ENCODE measurements around the gene SNTG2. TPM values are rescaled to one million over a fixed set of nuclear protein-coding genes. Genes with fewer than 3 reads are reported as not detected.

The SNTG2 gene
- total RNA-seq, 1 donor from 2014 or later, result 1.9 TPM

- Mint-ChIP-seq H3K27me3 (ENCODE audit: low read depth, unreplicated experiment) (no peaks in the 10 kb centered on the region), H3K27ac (ENCODE audit: unreplicated experiment) (no peak overlapping the region), H3K36me3 (ENCODE audit: low read depth, unreplicated experiment) (peaks cover 3% of the 10 kb centered on the region), H3K4me1 (ENCODE audit: low read depth, unreplicated experiment) (peaks cover 4% of the 10 kb centered on the region), H3K9me3 (ENCODE audit: unreplicated experiment) (no peaks in the 10 kb centered on the region), H3K4me3 (ENCODE audit: unreplicated experiment) (no peak overlapping the region)
- Histone ChIP-seq H3K4me1 (ENCODE audit: insufficient read depth, low read length) (no peaks in the 10 kb centered on the region), H3K27me3 (ENCODE audit: insufficient read depth, low read length) (no peaks in the 10 kb centered on the region), H3K27ac (ENCODE audit: low read depth, low read length) (no peak overlapping the region), H3K36me3 (ENCODE audit: insufficient read depth, low read length) (no peaks in the 10 kb centered on the region), H4K20me1 (ENCODE audit: insufficient read depth, low read length) (no peaks in the 10 kb centered on the region), H3K79me2 (ENCODE audit: insufficient read depth, low read length) (no peaks in the 10 kb centered on the region), H3K4me3 (ENCODE audit: insufficient read depth, low read depth, low read length) (no peak overlapping the region), H3K9ac (ENCODE audit: low read length) (no peak overlapping the region), H3K4me2 (ENCODE audit: low read length) (no peak overlapping the region), H3K9me3 (ENCODE audit: insufficient read depth, low read depth, low read length) (no peaks in the 10 kb centered on the region), H2AFZ (ENCODE audit: low read depth, low read length) (no peak overlapping the region)
- FAIRE-seq, result no peak
- no peak for DNase-seq (ENCODE audit: low read depth)
- no peak for TF ChIP-seq CTCF (IDR thresholded peaks at IDR 0.05; ENCODE audit: insufficient read depth, low read depth, low read length)
- no peak for TF ChIP-seq EZH2 (IDR thresholded peaks at IDR 0.05; ENCODE audit: insufficient read depth, low read length)
These were observed 110.3 kb downstream of the SNTG2 start for GRCh38 chr2:1060987-1061386.

- FAIRE-seq, result no peak
- TF ChIP-seq EZH2 (IDR thresholded peaks at IDR 0.05; ENCODE audit: insufficient read depth, low read length), result no peak
- no peak for TF ChIP-seq CTCF (IDR thresholded peaks at IDR 0.05; ENCODE audit: insufficient read depth, low read depth, low read length)
- Histone ChIP-seq H2AFZ (ENCODE audit: low read depth, low read length) (no peak overlapping the region), H3K9me3 (ENCODE audit: insufficient read depth, low read depth, low read length) (no peaks in the 10 kb centered on the region), H3K9ac (ENCODE audit: low read length) (no peak overlapping the region), H3K4me1 (ENCODE audit: insufficient read depth, low read length) (no peaks in the 10 kb centered on the region), H3K27me3 (ENCODE audit: insufficient read depth, low read length) (peaks cover 2% of the 10 kb centered on the region), H3K36me3 (ENCODE audit: insufficient read depth, low read length) (no peaks in the 10 kb centered on the region), H4K20me1 (ENCODE audit: insufficient read depth, low read length) (no peaks in the 10 kb centered on the region), H3K27ac (ENCODE audit: low read depth, low read length) (no peak overlapping the region), H3K4me2 (ENCODE audit: low read length) (no peak overlapping the region), H3K4me3 (ENCODE audit: insufficient read depth, low read depth, low read length) (no peak overlapping the region), H3K79me2 (ENCODE audit: insufficient read depth, low read length) (no peaks in the 10 kb centered on the region)
- Mint-ChIP-seq H3K27ac (ENCODE audit: unreplicated experiment) (no peak overlapping the region), H3K27me3 (ENCODE audit: low read depth, unreplicated experiment) (no peaks in the 10 kb centered on the region), H3K36me3 (ENCODE audit: low read depth, unreplicated experiment) (no peaks in the 10 kb centered on the region), H3K4me1 (ENCODE audit: low read depth, unreplicated experiment) (no peaks in the 10 kb centered on the region), H3K9me3 (ENCODE audit: unreplicated experiment) (peaks cover 2% of the 10 kb centered on the region), H3K4me3 (ENCODE audit: unreplicated experiment) (no peak overlapping the region)
- DNase-seq (ENCODE audit: low read depth), result no peak
These were observed 117.6 kb downstream of the SNTG2 start for GRCh38 chr2:1068241-1068640.

GRCh38 chr2:1068822-1069221 lies 118.2 kb downstream of the SNTG2 start:
- Histone ChIP-seq H3K9me3 (ENCODE audit: insufficient read depth, low read depth, low read length) (no peaks in the 10 kb centered on the region), H3K27ac (ENCODE audit: low read depth, low read length) (no peak overlapping the region), H3K4me3 (ENCODE audit: insufficient read depth, low read depth, low read length) (no peak overlapping the region), H3K4me1 (ENCODE audit: insufficient read depth, low read length) (no peaks in the 10 kb centered on the region), H3K27me3 (ENCODE audit: insufficient read depth, low read length) (peaks cover 2% of the 10 kb centered on the region), H3K9ac (ENCODE audit: low read length) (no peak overlapping the region), H3K4me2 (ENCODE audit: low read length) (no peak overlapping the region), H3K36me3 (ENCODE audit: insufficient read depth, low read length) (no peaks in the 10 kb centered on the region), H2AFZ (ENCODE audit: low read depth, low read length) (no peak overlapping the region), H3K79me2 (ENCODE audit: insufficient read depth, low read length) (no peaks in the 10 kb centered on the region), H4K20me1 (ENCODE audit: insufficient read depth, low read length) (no peaks in the 10 kb centered on the region)
- H3K36me3 Mint-ChIP-seq (ENCODE audit: low read depth, unreplicated experiment), result no peaks in the 10 kb centered on the region
- H3K27me3 Mint-ChIP-seq (ENCODE audit: low read depth, unreplicated experiment), result no peaks in the 10 kb centered on the region
- H3K4me3 Mint-ChIP-seq (ENCODE audit: unreplicated experiment), result no peak overlapping the region
- TF ChIP-seq EZH2 (IDR thresholded peaks at IDR 0.05; ENCODE audit: insufficient read depth, low read length) (no peak), CTCF (IDR thresholded peaks at IDR 0.05; ENCODE audit: insufficient read depth, low read depth, low read length) (no peak)
- H3K9me3 Mint-ChIP-seq (ENCODE audit: unreplicated experiment), result peaks cover 2% of the 10 kb centered on the region
- no peak for FAIRE-seq
- DNase-seq (ENCODE audit: low read depth), result no peak
- no peak overlapping the region for H3K27ac Mint-ChIP-seq (ENCODE audit: unreplicated experiment)
- no peaks in the 10 kb centered on the region for H3K4me1 Mint-ChIP-seq (ENCODE audit: low read depth, unreplicated experiment)
